ENCODE measurements around the gene NHLRC2.

Gene NHLRC2

GRCh38 chr10:113947184-113948041, 93.0 kb downstream of the NHLRC2 start:
- no peak for DNase-seq

- no peak for DNase-seq
Measured at GRCh38 chr10:113948048-113948447, 93.6 kb downstream of the NHLRC2 start.

GRCh38 chr10:113950268-113950667, 95.8 kb downstream of the NHLRC2 start:
- no peak for DNase-seq

- no peak for DNase-seq
Measured at GRCh38 chr10:113953505-113954272, 99.2 kb downstream of the NHLRC2 start.

- DNase-seq = no peak
Measured at GRCh38 chr10:113954409-113954808, 99.9 kb downstream of the NHLRC2 start.

GRCh38 chr10:113957013-113957412, 102.6 kb downstream of the NHLRC2 start:
- no peak for DNase-seq

- DNase-seq = peak; percentile 33
Measured at GRCh38 chr10:113958631-113959382, 104.3 kb downstream of the NHLRC2 start.

GRCh38 chr10:113959383-113959760, 104.9 kb downstream of the NHLRC2 start:
- no peak for DNase-seq

GRCh38 chr10:113960617-113961181, 106.2 kb downstream of the NHLRC2 start:
- DNase-seq = no peak

GRCh38 chr10:113961182-113962031, 106.9 kb downstream of the NHLRC2 start:
- DNase-seq = no peak

- DNase-seq = no peak
Measured at GRCh38 chr10:113965077-113965476, 110.6 kb downstream of the NHLRC2 start.

- DNase-seq = no peak
Measured at GRCh38 chr10:113965683-113966082, 111.2 kb downstream of the NHLRC2 start.

Data from 8988T (cell line).